Transverse colon (tissue), 4 donors: ENCODE measurements around the gene NTF3. TPM values are rescaled to one million over a fixed set of nuclear protein-coding genes. Genes with fewer than 3 reads are reported as not detected.

Experiments
- DNase-seq: peaks from one replicate; pipeline ENCODE4 v3.0.0-alpha.2; 2019
- H3K27ac ChIP-seq, 4 donors: fragments of 200-600 bp; sonication (generic); 2 replicates each; pipeline ENCODE4 v1.5.1; 2016 to 2018; ENCODE audit warnings: inconsistent platforms in 4 of 4
- H3K27me3 ChIP-seq: fragments of 200-600 bp; sonication (generic); 2 replicates; pipeline ENCODE4 v1.5.1; 2017; ENCODE audit warnings: inconsistent platforms
- H3K36me3 ChIP-seq, 4 donors: fragments of 200-600 bp; sonication (generic); 2 replicates each; pipeline ENCODE4 v1.5.1; 2017 to 2019; ENCODE audit warnings: inconsistent platforms in 4 of 4
- H3K4me1 ChIP-seq, 4 donors: fragments of 200-600 bp; sonication (generic); 2 replicates each; pipeline ENCODE4 v1.5.1; 2017 to 2020; ENCODE audit warnings: inconsistent platforms in 4 of 4
- H3K4me3 ChIP-seq, 4 donors: fragments of 200-600 bp; sonication (generic); 1 replicate in 1 of 4; 2 replicates in 3 of 4; pipeline versions ENCODE4 v1.5.1 to v1.6.1; 2017 to 2019; ENCODE audit warnings: inconsistent platforms in 4 of 4
- H3K9me3 ChIP-seq, 2 donors: fragments of 200-600 bp; sonication (generic); 2 replicates each; pipeline ENCODE4 v1.5.1; 2017 to 2019; ENCODE audit warnings: inconsistent platforms in 2 of 2
- EP300 ChIP-seq: sonication (generic); formaldehyde crosslinking; IDR thresholded peaks from one replicate; pipeline ENCODE4 v1.6.1; 2017; ENCODE audit warnings: antibody characterized with exemption, low read depth
- POLR2A ChIP-seq: fragments of 450-650 bp; IDR thresholded peaks from one replicate; pipeline ENCODE4 v1.6.1; 2016; ENCODE audit warnings: antibody characterized with exemption, mild to moderate bottlenecking, moderate library complexity
- POLR2AphosphoS5 ChIP-seq, 3 donors: sonication (generic); formaldehyde crosslinking; IDR thresholded peaks; one replicate each; pipeline ENCODE4 v1.6.1; 2016; ENCODE audit warnings: antibody characterized with exemption in 3 of 3
- WGBS, 2 donors: methylation state at CpG; one replicate each; pipeline ENCODE4 v1.1.5; 2018; ENCODE audit warnings: low coverage in 1 of 2; 5-methylcytosine and 5-hydroxymethylcytosine counted together
- in situ Hi-C, 4 donors: fragments of 200-750 bp; cut with MboI; loops; one replicate each; pipeline versions ENCODE4 v1.15.0 to v1.15.1; 2017; ENCODE audit warnings: low sequenced_read_pairs in 3 of 4, low pct_ligation_motif_present in 1 of 4, low pct_unique_long_range_greater_than_20kb in 1 of 4
- intact Hi-C: fragments of 100-400 bp; cut with DNase I; formaldehyde crosslinking; loops from one replicate; pipeline ENCODE4 v1.15.1; 2023; ENCODE audit warnings: low total_unique reads
- total RNA-seq, 4 donors: library from RNA; depleted of rRNA; stranded (reverse); fragments of >200 nt; gene quantifications; one replicate each; pipeline ENCODE4 v1.1.0, GENCODE V29; 2016
- TF ChIP-seq, protein P1 (sequence below), 5 experiments: fragments of 200-600 bp in 3 of 5; fragments of 450-650 bp in 2 of 5; sonication (generic) in 3 of 5; IDR thresholded peaks; 1 replicate in 2 of 5; 2 replicates in 3 of 5; pipeline ENCODE4 v1.5.1; 2016 to 2017; ENCODE audit warnings: antibody characterized with exemption in 5 of 5, inconsistent platforms in 3 of 5, mild to moderate bottlenecking in 2 of 5, moderate library complexity in 1 of 5

Gene NTF3
- total RNA-seq, 4 donors from 2014 or later: 0.68 TPM; not detected in 3

DNA sequence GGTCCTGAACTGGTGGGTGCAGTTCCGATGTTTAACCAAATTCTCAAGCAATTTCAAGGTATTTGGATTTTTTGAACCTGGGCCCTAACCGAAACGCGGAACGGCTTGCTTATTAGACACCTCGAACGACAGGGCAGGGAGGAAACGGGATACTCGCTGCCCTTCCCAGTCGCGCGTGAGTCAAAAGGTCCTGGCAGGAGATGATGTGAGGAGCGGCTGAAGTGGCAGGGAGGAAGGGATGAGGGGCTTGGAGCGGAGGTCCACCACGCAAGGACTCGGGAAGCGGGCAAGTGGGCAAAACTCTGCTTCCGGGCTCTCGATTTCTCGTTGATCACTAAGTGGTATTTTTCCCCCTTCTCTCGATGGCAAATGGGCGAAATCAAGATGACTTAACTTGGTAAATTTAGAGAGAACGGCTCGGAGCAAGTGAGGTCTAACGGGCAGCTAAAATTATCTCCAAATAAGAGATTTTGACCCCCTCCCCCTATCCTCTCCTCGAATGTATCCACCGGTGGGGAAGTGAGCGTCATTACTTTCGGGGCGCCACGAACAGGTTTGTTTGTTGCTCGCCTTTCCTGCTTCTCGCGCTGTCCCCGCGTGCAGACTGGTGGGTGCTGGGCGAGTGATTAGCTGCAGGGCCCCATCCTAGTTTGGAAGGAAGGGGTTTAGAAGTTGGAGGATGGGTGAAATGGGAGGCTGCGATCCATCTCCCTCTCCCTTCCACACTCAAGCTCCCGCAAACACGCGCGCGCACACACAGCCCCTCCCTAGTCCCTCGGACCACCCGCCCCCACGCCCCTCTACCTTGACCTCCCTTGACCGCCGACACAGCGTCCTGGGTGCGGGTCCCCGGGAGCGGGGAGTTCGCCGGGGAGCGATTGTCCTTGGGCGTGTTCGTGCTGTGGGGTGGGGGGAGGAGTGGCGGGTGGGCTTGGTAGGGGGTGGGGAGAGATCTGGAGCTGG is 986 bp upstream of the NTF3 start:
- WGBS, 2 donors: 7 to 14% methylated on average over 6 to 52 of the region's 58 CpGs
- Histone ChIP-seq H3K27ac (no peak overlapping the region), H3K9me3 (no peaks in the 10 kb centered on the region), H3K27me3 (peaks cover 81% of the 10 kb centered on the region), H3K4me1 (peaks cover 12 to 28% (median 19%) of the 10 kb centered on the region in 4 donors), H3K4me3 (peak overlapping the region in 3 of 4 donors; percentile 26 to 48 (median 29)), H3K36me3 (no peaks in the 10 kb centered on the region)
- in situ Hi-C loops: loop anchor here (10.0 to 25.0 kb wide), 3 partner anchors 236 to 356 kb away; no protein-coding TSS in a partner anchor
- intact Hi-C loops: no loop called here
- TF ChIP-seq POLR2AphosphoS5 (IDR thresholded peaks at IDR 0.05): no peak
- TF ChIP-seq POLR2A: no peak
- no peak for TF ChIP-seq EP300
- TF ChIP-seq, protein P1, sequence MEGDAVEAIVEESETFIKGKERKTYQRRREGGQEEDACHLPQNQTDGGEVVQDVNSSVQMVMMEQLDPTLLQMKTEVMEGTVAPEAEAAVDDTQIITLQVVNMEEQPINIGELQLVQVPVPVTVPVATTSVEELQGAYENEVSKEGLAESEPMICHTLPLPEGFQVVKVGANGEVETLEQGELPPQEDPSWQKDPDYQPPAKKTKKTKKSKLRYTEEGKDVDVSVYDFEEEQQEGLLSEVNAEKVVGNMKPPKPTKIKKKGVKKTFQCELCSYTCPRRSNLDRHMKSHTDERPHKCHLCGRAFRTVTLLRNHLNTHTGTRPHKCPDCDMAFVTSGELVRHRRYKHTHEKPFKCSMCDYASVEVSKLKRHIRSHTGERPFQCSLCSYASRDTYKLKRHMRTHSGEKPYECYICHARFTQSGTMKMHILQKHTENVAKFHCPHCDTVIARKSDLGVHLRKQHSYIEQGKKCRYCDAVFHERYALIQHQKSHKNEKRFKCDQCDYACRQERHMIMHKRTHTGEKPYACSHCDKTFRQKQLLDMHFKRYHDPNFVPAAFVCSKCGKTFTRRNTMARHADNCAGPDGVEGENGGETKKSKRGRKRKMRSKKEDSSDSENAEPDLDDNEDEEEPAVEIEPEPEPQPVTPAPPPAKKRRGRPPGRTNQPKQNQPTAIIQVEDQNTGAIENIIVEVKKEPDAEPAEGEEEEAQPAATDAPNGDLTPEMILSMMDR (IDR thresholded peaks at IDR 0.05): no peak
- no peak for DNase-seq

DNA sequence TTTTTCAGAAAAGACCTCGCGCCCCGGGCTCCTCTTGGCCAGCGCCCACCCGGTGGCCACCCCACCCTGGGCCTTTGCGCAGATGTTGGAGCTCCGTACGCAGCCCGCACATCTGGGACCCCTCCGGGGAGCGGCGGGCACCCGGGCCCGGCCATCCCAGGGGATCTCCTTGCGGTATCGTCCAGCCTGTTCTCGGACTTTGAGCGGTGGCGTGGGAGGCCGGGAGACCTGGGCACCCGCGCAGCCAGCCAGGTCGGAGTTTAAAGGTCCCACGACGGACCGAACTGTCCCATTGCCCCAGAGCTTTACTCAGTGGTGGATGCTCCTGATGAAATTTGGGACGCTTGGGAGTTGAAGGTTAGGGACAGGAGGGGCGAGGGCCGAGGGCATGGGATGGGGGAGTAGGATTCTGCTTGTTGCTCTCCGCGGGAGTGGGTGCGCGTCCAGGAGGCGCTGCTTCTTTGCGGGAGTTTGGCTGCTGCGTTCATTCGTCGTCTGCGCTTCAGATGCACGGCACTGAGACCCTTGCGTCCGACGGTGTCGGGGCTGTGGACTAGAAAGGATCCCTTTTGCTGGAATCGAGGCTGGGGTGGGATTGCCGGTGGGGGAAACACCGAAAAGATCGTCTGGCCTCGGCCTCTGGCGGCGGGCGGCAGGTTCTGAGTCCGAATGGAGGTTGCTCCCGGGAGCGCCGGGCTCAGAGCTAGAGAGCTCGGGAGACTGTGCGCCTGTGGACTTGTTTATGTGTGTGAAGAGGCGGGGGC is 1.4 kb downstream of the NTF3 start:
- peak overlapping the region; percentile 2 to 48 (median 28) for H3K4me3 ChIP-seq

DNA sequence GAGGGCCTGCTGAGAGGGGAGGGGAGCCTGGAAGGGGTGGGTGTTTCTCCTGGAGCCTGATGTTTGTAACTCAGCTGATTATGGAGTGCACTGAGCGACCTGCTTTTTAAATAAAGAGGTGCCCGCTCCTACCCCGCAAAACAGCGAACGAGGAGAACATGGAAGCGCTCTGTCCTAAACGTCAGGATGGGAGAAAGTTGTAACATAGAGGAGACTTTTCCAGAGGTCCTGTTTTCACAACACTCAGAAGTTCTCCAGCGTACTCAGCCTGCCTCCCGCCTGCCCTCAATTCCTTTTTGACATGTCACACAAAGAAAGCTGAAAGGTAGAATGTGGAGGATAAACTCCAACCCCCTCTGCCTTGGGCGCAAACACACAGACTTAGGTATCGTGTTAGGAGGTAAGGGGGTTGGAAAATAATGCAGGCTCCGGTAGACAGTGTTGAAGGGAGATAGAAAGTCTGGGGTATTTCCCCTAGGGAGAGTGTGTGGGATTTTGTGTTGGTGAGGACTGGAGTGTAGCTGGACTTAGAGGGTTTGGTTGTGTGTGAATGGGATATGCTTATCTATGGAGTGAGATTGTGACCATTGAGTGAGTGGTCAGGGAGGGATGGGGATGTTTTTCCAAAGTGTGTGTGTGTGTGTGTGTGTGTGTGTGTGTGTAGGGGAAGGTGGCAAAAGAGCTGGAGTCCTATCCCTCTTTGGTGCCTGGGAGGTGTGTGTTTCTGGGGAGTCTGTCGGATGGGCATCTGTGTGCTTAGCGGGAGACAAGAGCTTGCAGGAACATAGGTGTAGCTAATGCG is 2.1 kb downstream of the NTF3 start:
- no peak for DNase-seq
- H3K27me3 ChIP-seq: peaks cover 73% of the 10 kb centered on the region
- no peaks in the 10 kb centered on the region for H3K36me3 ChIP-seq
- in situ Hi-C loops: loop anchor here (10.0 to 25.0 kb wide), 3 partner anchors 239 to 353 kb away; no protein-coding TSS in a partner anchor
- TF ChIP-seq, protein P1 (IDR thresholded peaks at IDR 0.05): no peak
- TF ChIP-seq POLR2A (no peak), POLR2AphosphoS5 (IDR thresholded peaks at IDR 0.05) (no peak), EP300 (no peak)
- H3K27ac ChIP-seq: peak overlapping the region in 1 of 4 donors; percentile 29
- H3K4me3 ChIP-seq: peak overlapping the region in 2 of 4 donors; percentile 29 to 48
- H3K9me3 ChIP-seq: no peaks in the 10 kb centered on the region
- 33 to 34% methylated on average over 11 to 15 of the region's 15 CpGs for WGBS, 2 donors
- intact Hi-C loops: no loop called here
- H3K4me1 ChIP-seq: peaks cover 12 to 33% (median 23%) of the 10 kb centered on the region in 4 donors

More for the DNA sequence above, 1.4 kb downstream of the NTF3 start:
- H3K9me3 ChIP-seq: no peaks in the 10 kb centered on the region
- 0 to 2% methylated on average over 1 to 52 of the region's 59 CpGs for WGBS, 2 donors
- intact Hi-C loops (no loop called here), in situ Hi-C loops (loop anchor here (10.0 to 25.0 kb wide), 3 partner anchors 238 to 354 kb away; no protein-coding TSS in a partner anchor)
- peak overlapping the region; percentile 19 to 30 (median 28) for H3K27ac ChIP-seq
- peaks cover 12 to 28% (median 19%) of the 10 kb centered on the region in 4 donors for H3K4me1 ChIP-seq
- TF ChIP-seq, protein P1 (IDR thresholded peaks at IDR 0.05): no peak
- TF ChIP-seq EP300 (no peak), POLR2A (no peak), POLR2AphosphoS5 (IDR thresholded peaks at IDR 0.05) (no peak)
- peaks cover 81% of the 10 kb centered on the region for H3K27me3 ChIP-seq
- no peaks in the 10 kb centered on the region for H3K36me3 ChIP-seq
- DNase-seq: no peak
